GM12878 (cell line): Measurements from ENCODE around the gene MMRN1. TPM values are rescaled to one million over a fixed set of nuclear protein-coding genes. Genes with fewer than 3 reads are reported as not detected.
A peak's percentile ranks its signal among the peaks of the same experiment; 100 is the strongest.

Experiments
- ATAC-seq: fragments of 200-7000 bp; cut with Tn5 transposase; 3 replicates; pipeline ENCODE4 v1.9.1; 2020; ENCODE audit warnings: mild to moderate bottlenecking, moderate library complexity
- BruUV-seq: library from RNA; stranded (reverse); fragments of 400-500 nt; replicated peaks from 2 replicates; lab custom pipeline; 2021; lab: Mats Ljungman, UMichigan
- CTCF ChIA-PET: fragments of 300-600 bp; sonication (Branson Sonifier 250); formaldehyde crosslinking; extraction: SDS; loops from one replicate; lab custom pipeline; 2021; ENCODE audit warnings: inconsistent platforms; lab: Yijun Ruan, JAX
- POLR2A ChIA-PET: fragments of 350-600 bp; formaldehyde crosslinking; extraction: SDS; loops from one replicate; lab custom pipeline; 2021; ENCODE audit warnings: inconsistent platforms; lab: Charles Lee
- RAD21 ChIA-PET: fragments of 300-600 bp; sonication (Branson Sonifier 250); formaldehyde crosslinking; loops from one replicate; lab custom pipeline; 2023; ENCODE audit warnings: antibody characterized with exemption; ENCODE audit not compliant: unreplicated experiment; lab: Charles Lee
- SMC1A ChIA-PET: fragments of 300-600 bp; sonication (Branson Sonifier 250); formaldehyde crosslinking; loops from one replicate; lab custom pipeline; 2023; ENCODE audit not compliant: unreplicated experiment, uncharacterized antibody; lab: Charles Lee
- DNase-seq: peaks from one replicate; pipeline ENCODE4 v3.0.0-alpha.2; 2011; ENCODE audit warnings: low read depth, low spot score
- FAIRE-seq: peaks from 3 replicates; lab custom pipeline; 2011; peaks lifted over from hg19 to GRCh38; lab: Jason Lieb, UNC
- H2AFZ ChIP-seq: 2 replicates; pipeline ENCODE4 v1.6.0; 2011; ENCODE audit warnings: low read depth, low read length, control low read depth; ENCODE audit not compliant: control insufficient read depth
- H3K27ac ChIP-seq: 2 replicates; pipeline ENCODE4 v1.5.1; 2011; ENCODE audit warnings: control low read depth; ENCODE audit not compliant: control insufficient read depth, insufficient read depth
- H3K27me3 ChIP-seq, 2 experiments: replicated peaks in 1 of 2; 2 replicates each; pipeline versions ENCODE4 v1.6.0 to v1.6.1; 2011; ENCODE audit warnings: low read length in 1 of 2; ENCODE audit not compliant: control insufficient read depth in 2 of 2, insufficient read depth in 2 of 2
- H3K36me3 ChIP-seq, 2 experiments: 2 replicates each; pipeline ENCODE4 v1.5.1; 2011; ENCODE audit warnings: low read length in 1 of 2; ENCODE audit not compliant: control insufficient read depth in 2 of 2, insufficient read depth in 2 of 2
- H3K4me1 ChIP-seq: 2 replicates; pipeline ENCODE4 v1.6.1; 2011; ENCODE audit warnings: mild to moderate bottlenecking, low read length, moderate library complexity, mixed read lengths; ENCODE audit not compliant: control insufficient read depth, insufficient read depth
- H3K4me2 ChIP-seq: 2 replicates; pipeline ENCODE4 v1.6.0; 2011; ENCODE audit warnings: control low read depth; ENCODE audit not compliant: control insufficient read depth, insufficient read depth
- H3K4me3 ChIP-seq: fragments of 200-600 bp; sonication (generic); 2 replicates; pipeline ENCODE4 v1.5.1; 2016
- H3K79me2 ChIP-seq: 2 replicates; pipeline ENCODE4 v1.6.0; 2011; ENCODE audit warnings: low read length; ENCODE audit not compliant: control insufficient read depth, insufficient read depth
- H3K9ac ChIP-seq: 2 replicates; pipeline ENCODE4 v1.8.0; 2011; ENCODE audit warnings: low read length, control low read depth, mixed read lengths; ENCODE audit not compliant: control insufficient read depth, insufficient read depth
- H3K9me3 ChIP-seq: replicated peaks from 3 replicates; pipeline ENCODE4 v1.5.1; 2011; ENCODE audit warnings: mild to moderate bottlenecking, low read length; ENCODE audit not compliant: control insufficient read depth, insufficient read depth
- H4K20me1 ChIP-seq: 2 replicates; pipeline ENCODE4 v1.6.0; 2011; ENCODE audit not compliant: control insufficient read depth, insufficient read depth
- BHLHE40 ChIP-seq, 2 experiments: fragments of 450-650 bp in 1 of 2; IDR thresholded peaks; 2 replicates each; pipeline ENCODE4 v1.6.1; 2011 to 2017; ENCODE audit warnings: low read depth in 2 of 2, borderline replicate concordance in 1 of 2, improper control_type of control experiment in 1 of 2, low read length in 1 of 2, mild to moderate bottlenecking in 1 of 2
- DPF2 ChIP-seq: fragments of 450-650 bp; IDR thresholded peaks from 2 replicates; pipeline ENCODE4 v1.6.1; 2017; ENCODE audit warnings: mild to moderate bottlenecking
- IKZF2 ChIP-seq, 2 experiments: fragments of 450-650 bp; IDR thresholded peaks; 2 replicates each; pipeline ENCODE4 v1.6.1; 2017; ENCODE audit warnings: mild to moderate bottlenecking in 2 of 2, moderate library complexity in 2 of 2
- IRF5 ChIP-seq: fragments of 450-650 bp; IDR thresholded peaks from 2 replicates; pipeline ENCODE4 v1.6.1; 2017; ENCODE audit warnings: borderline replicate concordance
- MLLT1 ChIP-seq: fragments of 450-650 bp; IDR thresholded peaks from 2 replicates; pipeline ENCODE4 v1.6.1; 2016; ENCODE audit warnings: mild to moderate bottlenecking
- MTA3 ChIP-seq: IDR thresholded peaks from 2 replicates; pipeline ENCODE4 v1.6.1; 2012; ENCODE audit warnings: low read length, inconsistent platforms, borderline replicate concordance
- NFYB ChIP-seq: IDR thresholded peaks from 2 replicates; pipeline ENCODE4 v1.6.1; 2011; ENCODE audit warnings: low read depth, mild to moderate bottlenecking, low read length, improper control_type of control experiment, moderate library complexity; ENCODE audit not compliant: insufficient read depth
- RUNX3 ChIP-seq: IDR thresholded peaks from 2 replicates; pipeline ENCODE4 v1.6.1; 2012; ENCODE audit warnings: low read length, inconsistent platforms
- WGBS: methylation state at CpG from one replicate; pipeline ENCODE4 v1.1.6; 2016; ENCODE audit warnings: low lambda C conversion rate; ENCODE audit not compliant: insufficient replicate concordance, insufficient coverage; ENCODE audit errors: missing lambda C conversion rate; 5-methylcytosine and 5-hydroxymethylcytosine counted together
- in situ Hi-C: fragments of 300-500 bp; cut with MboI; formaldehyde crosslinking; loops from 9 replicates; pipeline ENCODE4 v1.14.3; 2018; ENCODE audit warnings: mixed read lengths
- intact Hi-C: fragments of 100-400 bp; cut with micrococcal nuclease; formaldehyde crosslinking; loops from one replicate; pipeline ENCODE4 v1.14.2; 2022; ENCODE audit not compliant: unreplicated experiment
- polyA plus RNA-seq, 11 experiments: library from polyadenylated mRNA; depleted of rRNA in 4 of 11; unstranded in 6 of 11; stranded (reverse) in 5 of 11; fragments of >200 nt; fragmentation: Nextera tagmentation in 4 of 11; fragmentation: Illumina TruSeq in 1 of 11; extraction: Ambion mirVana in 4 of 11; extraction: Trizol in 1 of 11; gene quantifications; 1 replicate in 1 of 11; 2 replicates in 10 of 11; pipeline versions ENCODE4 v1.2.1 to v1.2.3, GENCODE V29; 2011 to 2016; ENCODE audit warnings: inconsistent platforms in 2 of 11, missing spikeins in 2 of 11, low read depth in 1 of 11
- total RNA-seq, 4 experiments: library from RNA; depleted of rRNA in 3 of 4; stranded (reverse); fragments of >200 nt in 3 of 4; fragmentation: Illumina TruSeq in 1 of 4; extraction: Trizol in 1 of 4; gene quantifications; 2 replicates each; pipeline versions ENCODE4 v1.2.1 to v1.2.3, GENCODE V29; 2013 to 2021

MMRN1 gene
- total and polyA plus RNA-seq, 10 of the 15 experiments (the other 5 are each of a cell fraction or from before 2014, with no cell fraction given): 0.50 to 3.9 (median 0.78) TPM

GRCh38 chr4:89898304-89898716, 3.7 kb downstream of the MMRN1 start:
- TF ChIP-seq NFYB (0 out of 2 replicates have a peak, but pooled peaks have one; percentile 21), DPF2 (peak; percentile 21; the same call in 1 of the 2 replicates), IRF5 (no peak), MLLT1 (peak; percentile 43; the same call in 1 of the 2 replicates), BHLHE40 (IDR thresholded peaks at IDR 0.05; ENCODE audit: borderline replicate concordance in 1 of 2, low read depth in 2 of 2, low read length in 1 of 2) (peak; percentile 71 to 82; a peak in 3 of 4 replicates), RUNX3 (peak; percentile 24; the same call in 1 of the 2 replicates), MTA3 (no peak), IKZF2 (IDR thresholded peaks at IDR 0.05) (peak in 1 of 2 experiments; percentile 18; a peak in 2 of 4 replicates)
- Histone ChIP-seq H3K36me3 (no peaks in the 10 kb centered on the region), H3K4me3 (no peak overlapping the region), H2AFZ (peak overlapping the region; percentile 26; the same call in 1 of the 2 replicates), H4K20me1 (no peaks in the 10 kb centered on the region), H3K9ac (no peak overlapping the region), H3K4me1 (no peaks in the 10 kb centered on the region), H3K4me2 (no peak overlapping the region; the same call in 1 of the 2 replicates), H3K9me3 (no peaks in the 10 kb centered on the region), H3K79me2 (no peaks in the 10 kb centered on the region), H3K27ac (no peak overlapping the region), H3K27me3 (no peaks in the 10 kb centered on the region)
- in situ Hi-C loops: no loop called here
- intact Hi-C loops: loop anchor here (5.0 kb wide), 1 partner anchor 61 kb away; the partner anchor contains the start of gene SNCA
- ATAC-seq (peak; percentile 68), DNase-seq (peak; percentile 41), FAIRE-seq (no peak)
- BruUV-seq: no TSS peak
- ChIA-PET POLR2A (interaction anchor here (0.6 kb wide), 1 partner anchor 934 kb away, joined by 3 read pairs; no protein-coding TSS in a partner anchor), RAD21 (interaction anchor here (0.8 to 1.4 kb wide), 4 partner anchors 10 to 340 kb away, joined by 3 to 4 read pairs (median 4); no protein-coding TSS in a partner anchor), CTCF (interaction anchor here (0.7 to 3.3 kb wide), 7 partner anchors 10 to 672 kb away, joined by 3 to 14 read pairs (median 3); no protein-coding TSS in a partner anchor), SMC1A (interaction anchor here (0.6 to 2.3 kb wide), 4 partner anchors 10 to 239 kb away, joined by 3 to 5 read pairs (median 3); no protein-coding TSS in a partner anchor)
- WGBS: 1% methylated on average over 5 of the region's 5 CpGs
